Uterus (tissue), 4 donors: ENCODE data around the gene MED10. TPM values are rescaled to one million over a fixed set of nuclear protein-coding genes. Genes with fewer than 3 reads are reported as not detected.

ENCODE experiments used
- DNase-seq, 2 donors: peaks; one replicate each; pipeline ENCODE4 v3.0.0-alpha.2; 2019 to 2020
- H3K27ac ChIP-seq, 2 donors: fragments of 200-600 bp; sonication (generic); 1 replicate in 1 of 2; 2 replicates in 1 of 2; pipeline ENCODE4 v1.5.1; 2016 to 2018
- H3K27me3 ChIP-seq, 2 donors: fragments of 200-600 bp; sonication (generic); one replicate each; pipeline ENCODE4 v1.5.1; 2018 to 2019; ENCODE audit warnings: control low read depth in 1 of 2
- H3K36me3 ChIP-seq, 2 donors: fragments of 200-600 bp; sonication (generic); one replicate each; pipeline ENCODE4 v1.5.1; 2019; ENCODE audit warnings: control low read depth in 1 of 2
- H3K4me1 ChIP-seq, 2 donors: fragments of 200-600 bp; sonication (generic); one replicate each; pipeline ENCODE4 v1.5.1; 2018 to 2019; ENCODE audit warnings: control low read depth in 1 of 2
- H3K4me3 ChIP-seq, 2 donors: fragments of 200-600 bp; sonication (generic); 1 replicate in 1 of 2; 2 replicates in 1 of 2; pipeline ENCODE4 v1.5.1; 2018 to 2019; ENCODE audit warnings: mild to moderate bottlenecking in 1 of 2
- H3K9me3 ChIP-seq, 2 donors: fragments of 200-600 bp; sonication (generic); one replicate each; pipeline ENCODE4 v1.5.1; 2019; ENCODE audit warnings: control low read depth in 1 of 2
- CTCF ChIP-seq, 4 experiments: fragments of 200-600 bp in 2 of 4; fragments of 450-650 bp in 2 of 4; sonication (generic) in 2 of 4; IDR thresholded peaks; one replicate each; pipeline ENCODE4 v1.5.1; 2016 to 2019; ENCODE audit warnings: antibody characterized with exemption in 4 of 4, mild to moderate bottlenecking in 2 of 4, moderate library complexity in 1 of 4
- POLR2A ChIP-seq, 2 donors: fragments of 450-650 bp; IDR thresholded peaks; one replicate each; pipeline ENCODE4 v1.6.1; 2016; ENCODE audit warnings: antibody characterized with exemption in 2 of 2, mild to moderate bottlenecking in 1 of 2, moderate library complexity in 1 of 2
- intact Hi-C: fragments of 100-400 bp; cut with DNase I; formaldehyde crosslinking; loops from one replicate; pipeline ENCODE4 v1.15.1; 2023; ENCODE audit warnings: low total_unique reads
- total RNA-seq, 4 donors: library from RNA; depleted of rRNA in 3 of 4; stranded (reverse); fragments of >200 nt in 3 of 4; gene quantifications; one replicate each; pipeline versions ENCODE4 v1.1.0 to v1.2.4, GENCODE V29; 2014 to 2023
- donor health status: DM: yes; HTN: yes; CAD: no.

MED10 gene
- total RNA-seq, 4 donors from 2014 or later: 5.1 to 32.6 (median 20.6) TPM

GRCh38 chr5:6396043-6396442 lies 17.7 kb upstream of the MED10 start:
- Histone ChIP-seq H3K36me3 (no peaks in the 10 kb centered on the region), H3K4me3 (no peak overlapping the region), H3K4me1 (no peaks in the 10 kb centered on the region), H3K27ac (no peak overlapping the region), H3K27me3 (no peaks in the 10 kb centered on the region), H3K9me3 (no peaks in the 10 kb centered on the region)
- DNase-seq: no peak
- intact Hi-C loops: no loop called here
- TF ChIP-seq POLR2A (IDR thresholded peaks at IDR 0.05) (no peak), CTCF (IDR thresholded peaks at IDR 0.05) (no peak)

- Histone ChIP-seq H3K27me3 (no peaks in the 10 kb centered on the region), H3K4me3 (no peak overlapping the region), H3K4me1 (no peaks in the 10 kb centered on the region), H3K36me3 (no peaks in the 10 kb centered on the region), H3K27ac (no peak overlapping the region), H3K9me3 (no peaks in the 10 kb centered on the region)
- DNase-seq: no peak
- TF ChIP-seq POLR2A (IDR thresholded peaks at IDR 0.05) (no peak), CTCF (IDR thresholded peaks at IDR 0.05) (no peak)
- intact Hi-C loops: no loop called here
Observed at GRCh38 chr5:6395621-6396020, 17.3 kb upstream of the MED10 start.

- TF ChIP-seq POLR2A (IDR thresholded peaks at IDR 0.05) (no peak), CTCF (IDR thresholded peaks at IDR 0.05) (no peak)
- no peaks in the 10 kb centered on the region for H3K9me3 ChIP-seq
- H3K27me3 ChIP-seq: no peaks in the 10 kb centered on the region
- no peaks in the 10 kb centered on the region for H3K36me3 ChIP-seq
- no peaks in the 10 kb centered on the region for H3K4me1 ChIP-seq
- no peak for DNase-seq
- H3K27ac ChIP-seq: no peak overlapping the region
- no peak overlapping the region for H3K4me3 ChIP-seq
- intact Hi-C loops: no loop called here
Observed at GRCh38 chr5:6395102-6395445, 16.7 kb upstream of the MED10 start.

DNA sequence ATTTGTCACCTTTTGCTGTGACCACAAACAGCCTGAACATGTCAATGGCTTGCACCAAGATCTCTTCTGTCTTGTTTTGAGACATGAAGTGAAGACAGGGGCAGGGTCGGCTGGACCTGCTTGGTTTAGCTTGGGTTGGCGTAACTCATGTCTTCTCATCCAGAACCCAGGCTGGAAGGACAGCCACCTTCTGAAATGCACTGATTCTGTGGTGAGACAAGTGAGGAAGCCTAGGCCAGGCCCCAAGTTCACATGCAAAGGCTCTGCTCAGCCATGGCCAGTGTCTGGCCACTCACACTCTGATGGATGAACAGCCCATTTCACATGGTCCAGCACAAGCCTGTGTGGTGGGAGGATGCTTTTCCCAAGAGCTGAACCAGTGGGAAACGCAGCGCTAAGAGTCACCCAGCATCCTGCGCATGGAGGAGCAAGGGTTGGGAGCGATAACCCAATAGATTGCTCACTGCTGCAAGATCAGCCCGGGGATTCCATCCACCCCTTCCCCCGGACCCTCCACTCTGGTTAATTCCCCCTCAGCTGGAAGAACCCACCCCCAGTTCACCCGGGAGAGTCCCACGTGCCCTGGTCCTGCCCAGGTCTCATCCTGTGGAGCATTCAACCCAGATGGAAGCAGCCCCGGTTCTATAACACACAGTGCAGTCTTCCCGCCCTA lies 16.2 kb upstream of the MED10 start:
- Histone ChIP-seq H3K27ac (no peak overlapping the region), H3K27me3 (no peaks in the 10 kb centered on the region), H3K36me3 (no peaks in the 10 kb centered on the region), H3K4me3 (no peak overlapping the region), H3K4me1 (no peaks in the 10 kb centered on the region), H3K9me3 (no peaks in the 10 kb centered on the region)
- no peak for TF ChIP-seq CTCF (IDR thresholded peaks at IDR 0.05)
- no peak for TF ChIP-seq POLR2A (IDR thresholded peaks at IDR 0.05)
- intact Hi-C loops: no loop called here
- DNase-seq: no peak

GRCh38 chr5:6393596-6394194 lies 15.3 kb upstream of the MED10 start:
- intact Hi-C loops: no loop called here
- Histone ChIP-seq H3K27ac (no peak overlapping the region), H3K4me1 (no peaks in the 10 kb centered on the region), H3K4me3 (no peak overlapping the region), H3K36me3 (no peaks in the 10 kb centered on the region), H3K9me3 (no peaks in the 10 kb centered on the region), H3K27me3 (no peaks in the 10 kb centered on the region)
- DNase-seq: no peak
- TF ChIP-seq POLR2A (IDR thresholded peaks at IDR 0.05) (no peak), CTCF (IDR thresholded peaks at IDR 0.05) (no peak)
